H9 (cell line): ENCODE results near the gene PTP4A2. TPM values are rescaled to one million over a fixed set of nuclear protein-coding genes. Genes with fewer than 3 reads are reported as not detected.

Experiments
- DNase-seq: peaks from one replicate; pipeline ENCODE4 v3.0.0-alpha.2; 2017
- H2AFZ ChIP-seq: one replicate; pipeline ENCODE4 v1.6.1; 2013; ENCODE audit warnings: mild to moderate bottlenecking, low read length, control low read depth, moderate library complexity
- H2AK5ac ChIP-seq: 2 replicates; pipeline ENCODE4 v1.6.1; 2013; ENCODE audit warnings: low read length, control low read depth, mixed read lengths; ENCODE audit not compliant: insufficient read length
- H2BK120ac ChIP-seq: one replicate; pipeline ENCODE4 v1.6.1; 2013; ENCODE audit warnings: low read depth, mild to moderate bottlenecking, low read length, control low read depth, inconsistent platforms; ENCODE audit not compliant: poor library complexity, severe bottlenecking
- H2BK12ac ChIP-seq: 2 replicates; pipeline ENCODE4 v1.6.1; 2013; ENCODE audit warnings: low read length, control low read depth, mixed read lengths, low read depth; ENCODE audit not compliant: insufficient read length
- H2BK15ac ChIP-seq: 2 replicates; pipeline ENCODE4 v1.6.1; 2013; ENCODE audit warnings: low read depth, low read length, control low read depth
- H2BK20ac ChIP-seq: one replicate; pipeline ENCODE4 v1.6.1; 2013; ENCODE audit warnings: low read depth, mild to moderate bottlenecking, low read length, control low read depth, inconsistent platforms; ENCODE audit not compliant: poor library complexity, severe bottlenecking
- H2BK5ac ChIP-seq: 2 replicates; pipeline ENCODE4 v1.6.1; 2013; ENCODE audit warnings: low read length, control low read depth, mixed read lengths; ENCODE audit not compliant: insufficient read length
- H3K14ac ChIP-seq: 2 replicates; pipeline ENCODE4 v1.6.1; 2013; ENCODE audit warnings: low read length, control low read depth; ENCODE audit not compliant: insufficient read depth
- H3K18ac ChIP-seq: 2 replicates; pipeline ENCODE4 v1.6.1; 2013; ENCODE audit warnings: low read depth, mild to moderate bottlenecking, mixed read lengths, low read length, control low read depth; ENCODE audit not compliant: insufficient read length
- H3K23ac ChIP-seq: 2 replicates; pipeline ENCODE4 v1.6.1; 2013; ENCODE audit warnings: low read length, control low read depth, mixed read lengths, low read depth; ENCODE audit not compliant: insufficient read length
- H3K23me2 ChIP-seq: 2 replicates; pipeline ENCODE4 v1.6.1; 2013; ENCODE audit warnings: low read depth, mild to moderate bottlenecking, mixed read lengths, low read length, control low read depth; ENCODE audit not compliant: insufficient read length, poor library complexity, severe bottlenecking
- H3K27ac ChIP-seq: 2 replicates; pipeline ENCODE4 v1.5.1; 2013; ENCODE audit warnings: low read length, control low read depth, mixed read lengths, low read depth; ENCODE audit not compliant: insufficient read length
- H3K27me3 ChIP-seq: 2 replicates; pipeline ENCODE4 v1.6.1; 2013; ENCODE audit warnings: low read length, control low read depth, inconsistent platforms; ENCODE audit not compliant: insufficient read depth
- H3K4ac ChIP-seq: 2 replicates; pipeline ENCODE4 v1.6.1; 2013; ENCODE audit warnings: low read depth, mild to moderate bottlenecking, control low read depth, inconsistent platforms, low read length, moderate library complexity
- H3K4me1 ChIP-seq: 2 replicates; pipeline ENCODE4 v1.6.1; 2013; ENCODE audit warnings: low read length, control low read depth, inconsistent platforms; ENCODE audit not compliant: insufficient read depth
- H3K4me2 ChIP-seq: 2 replicates; pipeline ENCODE4 v1.6.1; 2013; ENCODE audit warnings: low read length, control low read depth, mixed read lengths; ENCODE audit not compliant: insufficient read length, insufficient read depth
- H3K56ac ChIP-seq: 2 replicates; pipeline ENCODE4 v1.6.1; 2013; ENCODE audit warnings: low read depth, mild to moderate bottlenecking, mixed read lengths, low read length, control low read depth; ENCODE audit not compliant: insufficient read length
- H3K79me1 ChIP-seq: 2 replicates; pipeline ENCODE4 v1.6.1; 2013; ENCODE audit warnings: low read depth, mild to moderate bottlenecking, moderate library complexity, low read length, control low read depth, inconsistent platforms; ENCODE audit not compliant: insufficient read depth, poor library complexity, severe bottlenecking
- H3K79me2 ChIP-seq: 2 replicates; pipeline ENCODE4 v1.6.1; 2013; ENCODE audit warnings: low read length, control low read depth, inconsistent platforms; ENCODE audit not compliant: insufficient read depth
- H3K9ac ChIP-seq: 2 replicates; pipeline ENCODE4 v1.6.1; 2013; ENCODE audit warnings: low read length, control low read depth, mixed read lengths; ENCODE audit not compliant: insufficient read length; ENCODE audit errors: extremely low read depth
- H3K9me3 ChIP-seq: one replicate; pipeline ENCODE4 v1.6.1; 2013; ENCODE audit warnings: low read depth, low read length, inconsistent platforms; ENCODE audit not compliant: control insufficient read depth
- H3T11ph ChIP-seq: one replicate; pipeline ENCODE4 v1.6.1; 2013; ENCODE audit warnings: mild to moderate bottlenecking, low read length, control low read depth, inconsistent platforms
- H4K20me1 ChIP-seq: one replicate; pipeline ENCODE4 v1.6.1; 2013; ENCODE audit not compliant: control insufficient read depth, insufficient read length, insufficient read depth
- H4K5ac ChIP-seq: 2 replicates; pipeline ENCODE4 v1.6.1; 2013; ENCODE audit warnings: low read depth, mild to moderate bottlenecking, mixed read lengths, low read length, control low read depth; ENCODE audit not compliant: insufficient read length
- H4K8ac ChIP-seq: replicated peaks from 2 replicates; pipeline ENCODE4 v1.6.1; 2013; ENCODE audit warnings: low read length, control low read depth, mixed read lengths, low read depth; ENCODE audit not compliant: insufficient read length
- H4K91ac ChIP-seq: 2 replicates; pipeline ENCODE4 v1.6.1; 2013; ENCODE audit warnings: low read depth, mild to moderate bottlenecking, moderate library complexity, mixed read lengths, low read length, control low read depth; ENCODE audit not compliant: insufficient read length
- H3K27ac Mint-ChIP-seq, 3 experiments: 2 replicates in 2 of 3; 3 replicates in 1 of 3; pipeline ENCODE4 v1.8.0; 2020 to 2021; ENCODE audit warnings: mixed read lengths in 3 of 3, mild to moderate bottlenecking in 1 of 3, moderate library complexity in 1 of 3
- H3K27me3 Mint-ChIP-seq: 2 replicates; pipeline ENCODE4 v1.8.0; 2021; ENCODE audit warnings: low read depth, mild to moderate bottlenecking, moderate library complexity, mixed read lengths
- H3K36me3 Mint-ChIP-seq, 3 experiments: 2 replicates in 2 of 3; 3 replicates in 1 of 3; pipeline ENCODE4 v1.8.0; 2020 to 2021; ENCODE audit warnings: low read depth in 3 of 3, mixed read lengths in 3 of 3; ENCODE audit not compliant: insufficient read depth in 1 of 3
- H3K4me1 Mint-ChIP-seq, 2 experiments: 2 replicates each; pipeline ENCODE4 v1.8.0; 2020; ENCODE audit warnings: mixed read lengths in 2 of 2
- H3K4me3 Mint-ChIP-seq, 2 experiments: 2 replicates in 1 of 2; 3 replicates in 1 of 2; pipeline ENCODE4 v1.8.0; 2020 to 2021; ENCODE audit warnings: mild to moderate bottlenecking in 2 of 2, mixed read lengths in 2 of 2, moderate library complexity in 1 of 2
- H3K9me3 Mint-ChIP-seq, 2 experiments: 2 replicates in 1 of 2; 3 replicates in 1 of 2; pipeline ENCODE4 v1.8.0; 2020; ENCODE audit warnings: mild to moderate bottlenecking in 2 of 2, mixed read lengths in 2 of 2, moderate library complexity in 1 of 2
- WGBS: extraction: QIAGEN DNeasy Blood & Tissue Kit; methylation state at CpG from one replicate; pipeline ENCODE4 v1.1.7; 2013; ENCODE audit warnings: missing lambda C conversion rate, low lambda C conversion rate, mixed read lengths; ENCODE audit not compliant: insufficient read length; ENCODE audit errors: extremely low coverage; 5-methylcytosine and 5-hydroxymethylcytosine counted together
- total RNA-seq: library from RNA; stranded (reverse); gene quantifications from 2 replicates; pipeline ENCODE4 v1.2.1, GENCODE V29; 2021
- TF ChIP-seq, protein P1 (sequence below): fragments of 200-600 bp; sonication (generic); conservative IDR thresholded peaks from 3 replicates; pipeline ENCODE4 v1.8.0; 2021; ENCODE audit warnings: antibody characterized with exemption, mild to moderate bottlenecking

PTP4A2 gene
- total RNA-seq, 1 experiment from 2014 or later = 192 TPM

DNA sequence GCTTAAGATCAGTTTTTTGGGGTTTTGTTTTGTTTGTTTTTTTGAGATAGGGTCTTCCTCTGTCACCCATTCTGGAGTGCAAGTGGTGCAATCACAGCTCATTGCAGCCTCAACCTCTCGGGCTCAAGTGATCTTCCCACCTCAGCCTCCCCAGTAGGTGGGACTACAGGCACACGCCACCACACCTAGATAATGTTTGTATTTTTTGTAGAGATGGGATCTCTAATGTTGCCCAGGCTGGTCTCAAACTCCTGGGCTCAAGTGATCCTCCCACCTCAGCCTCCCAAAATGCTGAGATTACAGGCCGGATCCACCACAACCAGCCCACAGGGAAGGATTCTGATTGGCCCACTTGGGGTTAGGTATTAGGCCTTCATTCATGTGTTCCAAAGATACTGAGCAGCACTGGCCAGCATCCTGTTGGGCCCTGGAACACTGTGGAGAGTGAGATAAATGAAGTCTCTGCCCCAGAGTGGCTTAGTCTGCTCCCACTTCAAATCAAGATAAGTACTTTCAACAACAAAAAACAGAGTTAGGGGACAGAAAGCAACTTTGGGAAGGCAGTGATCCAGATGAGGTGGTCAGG is 54.7 kb downstream of the PTP4A2 start:
- Histone ChIP-seq H3K79me2 (no peaks in the 10 kb centered on the region), H2BK20ac (no peak overlapping the region), H4K20me1 (no peaks in the 10 kb centered on the region), H3K4ac (no peak overlapping the region), H2BK5ac (no peak overlapping the region), H2BK120ac (no peak overlapping the region), H2AK5ac (no peak overlapping the region), H2BK15ac (no peak overlapping the region), H4K5ac (no peak overlapping the region), H3K27me3 (no peaks in the 10 kb centered on the region), H3K4me2 (no peak overlapping the region), H4K8ac (no peak overlapping the region), H3K18ac (no peak overlapping the region), H3K27ac (no peak overlapping the region), H3K9me3 (no peaks in the 10 kb centered on the region), H3K14ac (no peak overlapping the region), H3K79me1 (no peaks in the 10 kb centered on the region), H3T11ph (no peak overlapping the region), H3K9ac (no peak overlapping the region), H3K23ac (no peak overlapping the region), H3K56ac (no peak overlapping the region), H3K23me2 (no peaks in the 10 kb centered on the region), H4K91ac (no peak overlapping the region), H2BK12ac (no peak overlapping the region), H2AFZ (no peak overlapping the region), H3K4me1 (no peaks in the 10 kb centered on the region)
- no peaks in the 10 kb centered on the region for H3K36me3 Mint-ChIP-seq
- TF ChIP-seq, protein P1, sequence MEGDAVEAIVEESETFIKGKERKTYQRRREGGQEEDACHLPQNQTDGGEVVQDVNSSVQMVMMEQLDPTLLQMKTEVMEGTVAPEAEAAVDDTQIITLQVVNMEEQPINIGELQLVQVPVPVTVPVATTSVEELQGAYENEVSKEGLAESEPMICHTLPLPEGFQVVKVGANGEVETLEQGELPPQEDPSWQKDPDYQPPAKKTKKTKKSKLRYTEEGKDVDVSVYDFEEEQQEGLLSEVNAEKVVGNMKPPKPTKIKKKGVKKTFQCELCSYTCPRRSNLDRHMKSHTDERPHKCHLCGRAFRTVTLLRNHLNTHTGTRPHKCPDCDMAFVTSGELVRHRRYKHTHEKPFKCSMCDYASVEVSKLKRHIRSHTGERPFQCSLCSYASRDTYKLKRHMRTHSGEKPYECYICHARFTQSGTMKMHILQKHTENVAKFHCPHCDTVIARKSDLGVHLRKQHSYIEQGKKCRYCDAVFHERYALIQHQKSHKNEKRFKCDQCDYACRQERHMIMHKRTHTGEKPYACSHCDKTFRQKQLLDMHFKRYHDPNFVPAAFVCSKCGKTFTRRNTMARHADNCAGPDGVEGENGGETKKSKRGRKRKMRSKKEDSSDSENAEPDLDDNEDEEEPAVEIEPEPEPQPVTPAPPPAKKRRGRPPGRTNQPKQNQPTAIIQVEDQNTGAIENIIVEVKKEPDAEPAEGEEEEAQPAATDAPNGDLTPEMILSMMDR = no peak
- DNase-seq = no peak
- no peak overlapping the region for H3K4me3 Mint-ChIP-seq
- H3K27me3 Mint-ChIP-seq = no peaks in the 10 kb centered on the region
- H3K9me3 Mint-ChIP-seq = no peaks in the 10 kb centered on the region
- no peak overlapping the region; a peak in 1 of 7 replicates for H3K27ac Mint-ChIP-seq
- H3K4me1 Mint-ChIP-seq = peaks cover 0 to 5% of the 10 kb centered on the region in 2 experiments; a peak in 2 of 4 replicates
- WGBS = no CpG with 5 or more reads among the region's 3 CpGs
